AML-193 (cell line): Measurements from ENCODE around the gene EGFL8.
"Not testable (repeated sequence)": the region's sequence is repeated elsewhere in the genome, so short reads cannot be mapped to it uniquely, and the experiment has no call there.

ENCODE experiments used
- DNase-seq, 2 experiments: peaks; one replicate each; lab custom pipeline; 2025; lab: John Stamatoyannopoulos, UW

EGFL8 gene

DNA sequence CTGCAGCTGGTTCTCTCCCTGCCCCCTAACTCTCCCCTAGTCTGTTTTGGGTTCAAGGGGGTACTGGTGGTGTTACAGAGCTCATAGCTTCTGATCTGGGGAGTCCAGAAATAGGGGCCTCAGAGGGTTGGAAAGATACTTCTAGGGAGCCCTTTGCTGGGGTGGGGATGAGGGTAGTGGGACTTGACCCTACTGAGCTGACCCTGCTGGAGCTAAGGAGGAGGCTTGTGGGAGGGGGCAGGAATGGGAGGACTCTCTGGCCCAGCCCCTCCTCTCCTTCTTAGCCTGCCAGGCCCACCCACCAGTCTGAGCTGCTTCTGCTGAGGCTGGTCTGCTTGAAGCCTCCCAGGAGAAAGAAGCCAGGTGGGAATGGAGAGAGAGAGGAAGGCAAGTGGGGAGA, at the start of gene EGFL8:
EGFL8 (plus strand) TSS at position 301 of the 400 bp plus-strand sequence. CDS start 1,571 bp downstream, outside the sequence.
- DNase-seq, result no peak

DNA sequence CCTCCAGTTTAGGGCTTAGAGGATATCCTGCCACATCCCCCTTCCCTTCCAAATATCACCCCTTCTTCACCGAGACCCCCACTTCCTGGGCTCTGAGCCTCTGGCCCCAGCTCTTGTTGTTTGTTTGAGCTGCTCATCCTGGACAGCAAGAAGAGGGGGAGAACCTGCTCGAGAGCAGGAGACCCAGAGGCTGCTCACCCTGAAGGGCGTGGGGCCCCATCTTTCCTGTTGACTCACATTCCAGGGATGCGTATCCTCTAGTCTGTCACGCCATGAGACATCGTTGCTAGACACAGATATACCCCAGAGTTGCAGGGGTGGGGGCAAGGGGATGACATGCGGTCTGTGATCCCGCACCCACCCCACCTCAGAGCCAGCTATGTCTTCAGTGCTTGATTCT, 49.6 kb upstream of the EGFL8 start:
- no peak for DNase-seq

DNA sequence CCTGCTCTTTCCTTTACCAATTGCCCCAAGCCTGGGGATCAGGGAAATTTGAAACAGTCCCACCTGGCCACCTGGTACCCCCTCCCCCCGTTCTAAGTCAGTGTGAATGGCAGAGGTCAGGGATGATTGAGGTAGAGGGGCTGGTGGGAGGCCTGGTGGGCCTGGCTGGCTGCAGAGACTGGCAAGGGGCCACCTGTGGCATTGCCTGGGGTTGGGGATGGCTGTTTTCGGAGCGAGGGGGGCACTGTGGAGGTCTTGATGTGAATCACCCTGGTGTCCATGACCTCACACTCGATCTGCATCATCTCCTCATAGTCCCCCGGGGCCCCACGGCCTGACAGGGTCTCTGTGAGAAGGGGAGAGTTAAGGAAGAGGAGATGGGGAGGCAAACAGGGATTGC, 48.8 kb upstream of the EGFL8 start:
- DNase-seq, result no peak

GRCh38 chr6:32116674-32117073, 47.7 kb upstream of the EGFL8 start:
- DNase-seq, result peak; percentile 26 to 32

DNA sequence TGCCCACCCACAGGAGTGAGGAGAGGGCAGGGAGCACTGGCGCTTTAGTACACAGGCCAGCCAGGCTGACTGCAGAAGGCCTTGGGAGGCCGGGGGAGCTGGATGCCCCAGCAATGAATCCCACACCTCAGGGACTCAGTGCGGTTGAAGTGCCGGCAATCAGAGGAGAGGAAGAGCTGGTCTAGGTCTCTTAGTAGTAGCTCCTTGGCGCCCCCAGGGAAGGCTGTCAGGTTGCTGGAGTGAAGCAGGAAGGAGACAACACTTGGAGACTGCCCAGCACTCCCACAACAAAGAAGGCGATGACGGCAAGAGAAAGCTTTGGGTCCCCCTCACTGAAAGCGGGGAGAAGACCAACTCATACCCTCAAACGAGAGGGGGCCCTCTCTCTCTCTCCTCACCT, 46.9 kb upstream of the EGFL8 start:
- no peak for DNase-seq

GRCh38 chr6:32118782-32119628, 45.4 kb upstream of the EGFL8 start:
- peak; percentile 77 to 88 for DNase-seq

DNA sequence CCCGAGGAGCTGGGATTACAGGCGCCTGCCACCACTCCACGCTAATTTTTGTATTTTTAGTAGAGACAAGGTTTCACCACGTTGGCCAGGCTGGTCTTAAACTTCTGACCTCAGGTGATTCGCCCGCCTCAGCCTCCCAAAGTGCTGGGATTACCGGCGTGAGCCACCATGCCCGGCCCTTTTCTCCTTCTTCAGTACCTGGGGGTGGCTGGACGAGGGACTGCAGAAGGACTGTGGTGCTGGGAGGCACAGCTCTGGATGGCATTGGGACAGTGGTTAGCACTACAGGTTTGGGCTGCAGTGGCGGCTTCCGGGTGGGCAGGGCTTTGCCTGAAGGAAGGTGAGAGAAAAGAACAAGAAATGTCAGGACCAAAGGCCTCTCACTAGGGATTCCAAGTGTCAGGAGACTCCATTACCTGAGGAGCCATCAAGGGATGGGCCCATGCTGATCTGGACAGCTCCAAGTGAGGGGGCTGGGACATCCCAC, 43.8 kb upstream of the EGFL8 start:
- no peak for DNase-seq

GRCh38 chr6:32123681-32124080, 40.7 kb upstream of the EGFL8 start:
- no peak for DNase-seq

DNA sequence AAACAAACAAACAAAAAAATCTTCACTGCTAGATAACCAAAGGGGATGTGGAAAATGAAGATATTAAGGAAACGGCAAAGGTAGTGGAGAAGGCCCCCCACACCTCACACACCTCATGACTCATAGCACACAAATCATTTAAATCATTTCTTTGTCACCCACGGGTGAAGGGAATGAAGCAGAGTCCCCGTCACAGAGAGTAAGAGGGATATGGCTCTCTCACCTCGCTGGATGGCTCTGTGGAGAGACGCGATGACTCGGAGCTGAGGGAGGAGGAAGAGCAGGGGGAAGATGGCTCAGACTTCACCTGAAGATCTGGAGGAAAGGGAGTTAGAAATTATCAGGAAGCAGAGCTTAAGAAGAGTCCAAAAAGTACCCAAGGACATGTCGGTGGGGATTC, 37.5 kb upstream of the EGFL8 start:
- no peak for DNase-seq

- DNase-seq, result no peak
These were observed 37.0 kb upstream of the EGFL8 start for GRCh38 chr6:32127409-32127716.

- peak; percentile 100 for DNase-seq
These were observed 36.4 kb upstream of the EGFL8 start, which contains the start of gene ATF6B for GRCh38 chr6:32127717-32128592. Gene ATF6B, minus strand, starts transcription at chr6:32128246. Its CDS starts 39 bp downstream, at chr6:32128207.

DNA sequence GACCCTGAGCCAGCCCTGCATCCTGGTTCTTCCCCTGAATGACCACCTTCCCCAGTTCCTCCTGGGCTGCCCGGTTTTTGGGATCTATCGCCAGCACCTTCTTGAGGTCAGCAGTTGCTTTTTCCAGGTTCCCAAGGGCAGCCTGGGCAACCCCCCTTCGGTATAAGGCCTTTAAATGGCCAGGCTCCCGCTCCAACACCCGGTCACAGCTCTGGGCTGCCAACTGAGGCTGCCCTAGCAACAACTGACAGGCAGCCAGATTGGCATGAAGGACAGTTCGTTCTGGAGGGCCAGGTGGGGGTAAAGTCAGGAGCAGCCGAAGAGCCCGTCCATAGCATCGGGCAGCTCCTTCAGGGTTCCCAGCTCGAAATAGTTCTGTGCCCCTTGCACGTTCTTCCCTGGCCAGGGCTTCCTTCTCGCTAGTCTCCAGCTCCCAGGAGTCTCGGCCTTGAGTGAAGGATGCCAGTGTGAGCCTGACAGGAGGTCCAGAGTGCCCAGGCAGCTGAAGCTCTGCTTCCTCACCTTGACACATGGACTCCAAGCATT, 35.6 kb upstream of the EGFL8 start:
- DNase-seq, result no peak

- no peak for DNase-seq
These were observed 34.9 kb upstream of the EGFL8 start for GRCh38 chr6:32129297-32130088.

DNA sequence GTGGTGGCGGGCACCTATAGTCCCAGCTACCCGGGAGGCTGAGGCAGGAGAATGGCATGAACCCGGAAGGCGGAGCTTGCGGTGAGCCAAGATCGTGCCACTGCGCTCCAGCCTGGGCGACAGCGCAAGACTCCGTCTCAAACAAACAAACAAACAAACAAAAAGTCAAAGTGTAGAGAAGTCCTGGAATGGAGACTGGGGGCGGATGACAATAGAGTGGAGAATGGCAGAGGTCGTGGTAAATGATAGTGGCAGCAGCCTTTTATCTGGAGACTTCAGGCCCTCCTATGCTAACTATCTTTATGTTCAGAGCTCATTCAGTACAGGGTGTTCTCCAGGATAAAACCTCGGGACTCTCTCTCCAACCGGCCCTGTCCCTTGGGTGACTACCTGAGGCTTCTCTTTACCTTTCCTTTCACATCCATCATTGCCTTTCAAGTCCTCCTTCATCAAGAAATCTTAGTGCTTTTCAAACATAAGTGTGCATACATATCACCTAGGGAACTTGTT, 32.9 kb upstream of the EGFL8 start:
- no peak for DNase-seq

DNA sequence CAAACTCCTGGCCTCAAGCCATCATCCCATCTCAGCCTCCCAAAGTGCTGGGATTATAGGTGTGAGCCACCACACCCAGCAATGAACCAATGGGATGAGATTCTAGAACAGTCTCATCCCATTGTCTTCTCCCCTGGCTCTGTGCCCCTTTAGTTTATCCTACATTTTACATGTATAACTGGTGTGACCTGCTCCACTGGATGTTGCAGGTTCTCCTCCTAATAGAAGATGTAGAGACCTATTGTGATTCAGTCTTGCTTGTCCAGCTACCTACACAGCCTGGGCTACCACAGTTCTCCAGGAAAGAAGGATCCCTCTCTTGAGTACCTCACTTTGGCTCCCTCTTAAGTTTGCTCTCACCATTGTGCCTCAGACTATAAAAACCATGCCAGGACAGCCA, 32.3 kb upstream of the EGFL8 start:
- DNase-seq, result no peak

DNA sequence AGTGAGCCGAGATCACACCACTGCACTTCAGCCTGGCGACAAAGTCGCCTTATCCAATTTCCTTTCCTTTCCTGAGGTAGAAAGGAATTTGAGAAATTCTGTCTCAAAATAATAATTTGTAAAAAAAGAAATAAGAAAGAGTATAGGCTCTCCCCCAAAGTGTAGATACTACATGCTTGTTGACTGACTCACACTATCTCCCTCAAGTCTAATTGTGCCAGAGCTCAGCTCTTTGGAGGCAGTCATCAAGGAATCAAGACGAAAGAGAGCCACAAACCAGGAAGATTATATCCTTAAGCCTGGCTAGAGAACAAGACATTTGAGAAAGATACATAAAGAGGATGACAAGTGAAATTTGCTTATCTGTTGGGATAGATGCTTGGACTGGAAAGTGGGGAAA, 30.6 kb upstream of the EGFL8 start:
- DNase-seq, result no peak

DNA sequence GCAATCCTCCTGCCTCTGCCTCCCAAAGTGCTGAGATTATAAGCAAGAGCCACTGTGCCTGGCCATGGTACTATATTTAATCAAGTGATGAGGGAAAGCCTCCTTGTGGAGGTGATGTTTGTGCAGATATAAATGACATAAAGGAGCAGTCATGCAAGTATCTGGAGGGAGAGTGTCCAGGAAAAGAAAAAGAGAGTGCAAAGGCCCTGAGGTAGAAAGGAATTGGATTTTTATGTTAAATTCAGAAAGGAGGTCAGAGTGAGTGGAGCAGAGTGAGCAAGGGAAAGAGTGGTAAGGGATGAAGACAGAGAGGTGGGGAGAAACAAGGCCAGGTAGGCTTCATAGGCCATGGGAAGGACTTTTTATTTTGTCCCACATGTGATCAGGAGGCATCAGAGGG, 26.9 kb upstream of the EGFL8 start:
- no peak for DNase-seq

GRCh38 chr6:32139590-32139989, 24.8 kb upstream of the EGFL8 start:
- no peak for DNase-seq

DNA sequence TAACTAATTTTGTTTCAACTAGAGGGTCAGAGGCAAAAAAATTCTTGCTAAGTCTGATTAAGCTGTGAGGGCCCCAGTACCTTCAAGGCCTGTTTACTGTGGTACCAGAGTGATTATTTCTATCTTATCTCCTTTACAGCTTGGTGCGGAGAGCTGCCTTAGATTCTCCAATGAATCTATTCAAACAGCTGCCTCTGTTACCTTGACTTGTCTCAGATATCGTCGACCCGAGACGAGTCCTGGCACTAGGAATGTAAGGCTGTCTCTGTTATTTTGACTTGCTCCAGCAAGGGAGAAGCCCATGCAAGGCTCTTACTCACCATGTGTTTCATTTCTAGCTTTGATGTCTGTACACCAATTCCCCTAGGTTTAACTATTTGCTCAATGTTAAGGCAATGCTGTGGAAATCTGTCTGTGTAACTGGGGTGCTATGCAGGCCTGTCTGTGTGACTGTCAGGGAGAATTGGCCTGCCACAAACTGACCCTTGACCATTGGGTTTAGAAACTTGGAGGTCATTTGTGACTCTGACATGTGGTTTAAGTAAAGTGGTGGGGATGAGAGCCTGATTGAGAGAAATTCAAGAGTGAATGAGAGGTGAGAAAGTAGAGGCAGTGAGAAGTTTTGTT, 23.9 kb upstream of the EGFL8 start:
- no peak for DNase-seq

- DNase-seq, result not testable (repeated sequence)
These were observed 20.2 kb upstream of the EGFL8 start for GRCh38 chr6:32144238-32144637.

DNA sequence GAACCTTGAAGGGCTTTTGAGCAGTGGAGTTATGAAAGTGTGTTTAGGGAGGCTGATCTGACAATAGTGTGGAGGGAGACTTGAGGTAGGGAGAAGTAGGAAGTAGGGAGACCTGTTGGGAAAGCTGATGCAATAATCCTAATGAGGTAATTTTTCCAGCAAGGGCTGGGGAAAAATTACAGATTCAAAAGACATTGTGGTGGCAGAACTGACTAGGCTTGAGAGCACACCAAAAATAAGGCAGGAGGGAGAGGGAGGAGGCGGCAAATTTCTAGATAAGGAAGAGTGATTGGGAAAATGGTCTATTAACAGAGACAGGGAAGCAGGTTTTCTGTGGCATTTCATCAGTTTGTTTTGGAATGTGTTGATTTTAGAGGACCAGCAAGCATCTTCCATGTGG, 18.1 kb upstream of the EGFL8 start:
- DNase-seq, result no peak
